Hematopoietic multipotent progenitor cell (in vitro differentiated cells): Measurements from ENCODE around the gene CSTPP1. TPM values are rescaled to one million over a fixed set of nuclear protein-coding genes. Genes with fewer than 3 reads are reported as not detected.
"Not testable (repeated sequence)": the region's sequence is repeated elsewhere in the genome, so short reads cannot be mapped to it uniquely, and the experiment has no call there.

Experiments
- DNase-seq, 3 donors: peaks; one replicate each; pipeline ENCODE4 v3.0.0-alpha.2; 2011 to 2015; ENCODE audit warnings: low read depth in 2 of 3, low spot score in 2 of 3
- total RNA-seq: library from RNA; depleted of rRNA; stranded (reverse); fragments of >200 nt; gene quantifications from one replicate; pipeline ENCODE4 v1.2.3, GENCODE V29; 2012

CSTPP1 gene
- total RNA-seq, 1 donor, result 52.8 TPM

- no peak for DNase-seq
These were observed 142.4 kb downstream of the CSTPP1 start for GRCh38 chr11:47078751-47079521.

GRCh38 chr11:47080775-47081174 lies 144.2 kb downstream of the CSTPP1 start:
- not testable (repeated sequence) for DNase-seq

GRCh38 chr11:47083913-47084312 lies 147.4 kb downstream of the CSTPP1 start:
- DNase-seq, result peak in 2 of 3 donors; percentile 23 to 51

GRCh38 chr11:47087801-47088200 lies 151.2 kb downstream of the CSTPP1 start:
- peak in 2 of 3 donors; percentile 65 to 82 for DNase-seq

GRCh38 chr11:47093541-47093940 lies 157.0 kb downstream of the CSTPP1 start:
- no peak for DNase-seq

GRCh38 chr11:47096871-47097270 lies 160.3 kb downstream of the CSTPP1 start:
- DNase-seq, result not testable (repeated sequence)

GRCh38 chr11:47098223-47098622 lies 161.7 kb downstream of the CSTPP1 start:
- not testable (repeated sequence) for DNase-seq

- no peak for DNase-seq
These were observed 162.8 kb downstream of the CSTPP1 start for GRCh38 chr11:47099214-47099917.

- DNase-seq, result no peak
These were observed 163.4 kb downstream of the CSTPP1 start for GRCh38 chr11:47099918-47100315.

- DNase-seq, result peak in 1 of 3 donors; percentile 21
These were observed 164.8 kb downstream of the CSTPP1 start for GRCh38 chr11:47101406-47101805.

GRCh38 chr11:47104261-47104950 lies 167.8 kb downstream of the CSTPP1 start:
- DNase-seq, result no peak

- DNase-seq, result no peak
These were observed 169.0 kb downstream of the CSTPP1 start for GRCh38 chr11:47105541-47105940.

- no peak for DNase-seq
These were observed 169.4 kb downstream of the CSTPP1 start for GRCh38 chr11:47105974-47106373.

GRCh38 chr11:47106798-47107411 lies 170.3 kb downstream of the CSTPP1 start:
- DNase-seq, result no peak

- DNase-seq, result no peak
These were observed 171.2 kb downstream of the CSTPP1 start for GRCh38 chr11:47107744-47108143.

- DNase-seq, result no peak
These were observed 171.7 kb downstream of the CSTPP1 start for GRCh38 chr11:47108214-47108613.

GRCh38 chr11:47109051-47109726 lies 172.6 kb downstream of the CSTPP1 start:
- no peak for DNase-seq

- DNase-seq, result no peak
These were observed 173.2 kb downstream of the CSTPP1 start for GRCh38 chr11:47109727-47110246.

- no peak for DNase-seq
These were observed 174.8 kb downstream of the CSTPP1 start for GRCh38 chr11:47111318-47111804.

GRCh38 chr11:47112941-47113340 lies 176.4 kb downstream of the CSTPP1 start:
- DNase-seq, result not testable (repeated sequence)
